ENCODE results near the gene INTS1.

DNA sequence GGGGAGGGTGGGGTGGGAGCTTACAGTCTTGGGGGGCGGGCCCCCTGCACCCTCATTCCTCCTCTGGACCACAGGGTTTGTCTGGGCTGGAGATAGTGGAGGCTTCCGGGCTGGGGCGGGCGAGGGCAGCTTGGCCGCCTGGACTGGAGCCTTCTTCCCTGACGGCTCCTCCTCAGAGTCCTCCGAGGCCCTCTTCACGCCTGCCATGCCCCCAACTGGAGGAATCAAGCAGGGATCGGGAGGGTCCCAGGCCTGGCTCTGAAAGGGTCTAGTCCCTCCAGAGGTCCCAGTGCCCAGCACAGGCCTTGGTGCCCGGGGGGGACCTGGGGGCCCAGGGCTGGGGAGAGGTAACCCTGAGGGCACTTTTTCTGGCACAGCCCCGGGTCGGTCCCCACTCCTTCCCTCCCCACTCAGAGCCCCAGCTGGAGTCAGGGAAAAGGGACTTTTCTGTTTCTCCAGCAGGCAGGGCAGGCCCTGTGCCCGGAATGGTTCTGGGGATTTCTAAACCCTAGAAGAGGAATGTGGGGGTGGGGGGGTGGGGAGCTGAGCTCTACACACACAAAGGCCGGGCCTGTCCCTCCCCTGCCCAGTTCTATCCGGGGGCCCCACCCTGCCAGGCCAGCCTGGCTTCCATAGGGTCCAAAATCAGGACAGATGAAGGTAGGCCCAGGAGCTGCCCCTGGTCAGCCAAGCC is 56.5 kb downstream of the INTS1 start:
- TF ChIP-seq TAF1 (IDR thresholded peaks at IDR 0.05; ENCODE audit: borderline replicate concordance, insufficient read depth, low read length) (no peak), FOXP2 (optimal IDR thresholded peaks at IDR 0.05; ENCODE audit: borderline replicate concordance, extremely low read depth, extremely low read length, insufficient read depth) (no peak), SIN3A (IDR thresholded peaks at IDR 0.05; ENCODE audit: borderline replicate concordance, insufficient read depth, low read length) (no peak), POLR2AphosphoS5 (IDR thresholded peaks at IDR 0.05; ENCODE audit: low read depth, low read length) (no peak)

Measured in PFSK-1 (cell line).